ENCODE results near the gene TRAPPC10.

TRAPPC10 gene

DNA sequence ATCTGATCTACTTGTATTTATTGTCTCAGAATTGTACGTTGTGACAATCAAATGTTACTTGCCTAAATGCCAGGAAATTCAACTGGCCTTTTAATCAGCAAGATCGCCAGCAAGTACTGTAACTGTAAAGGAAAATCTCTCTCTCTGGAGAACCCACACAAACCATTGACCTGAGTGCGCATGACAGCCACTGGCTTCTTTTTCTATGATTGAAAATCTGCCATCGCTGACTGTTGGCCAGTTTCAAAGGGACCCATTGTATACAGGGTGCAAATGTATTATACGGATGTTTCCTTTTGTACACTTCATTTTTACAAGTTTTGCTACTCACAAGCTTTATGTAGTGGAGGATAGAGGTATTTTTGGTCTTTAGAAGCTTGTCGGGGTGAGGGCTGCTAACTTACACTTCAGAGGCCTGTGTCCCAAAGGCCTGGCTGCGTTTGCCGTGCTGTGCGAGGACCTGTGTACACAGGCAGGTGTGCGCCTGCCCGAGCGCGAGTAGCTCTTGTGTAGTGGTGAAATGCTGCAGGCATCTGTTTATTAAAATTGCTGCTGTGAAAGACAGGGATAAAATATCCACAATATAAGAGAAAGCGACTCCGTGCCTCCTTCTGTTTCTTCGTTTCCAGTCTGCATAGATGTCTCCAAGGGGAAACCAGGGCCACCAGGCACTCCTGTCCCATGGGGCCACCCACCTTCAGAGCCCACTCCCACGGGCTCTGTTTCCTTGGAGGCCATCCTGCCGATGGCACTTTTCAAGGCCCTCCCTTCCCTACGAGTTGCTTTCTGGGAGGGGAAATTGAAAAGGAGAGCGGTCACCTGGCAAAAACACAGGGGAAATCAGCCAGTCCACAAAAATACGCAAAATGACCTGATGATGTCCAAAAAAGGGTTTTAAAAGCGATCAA is 25.3 kb upstream of the TRAPPC10 start:
- no peak overlapping the region for H3K4me2 ChIP-seq (ENCODE audit: low read depth, low read length, poor library complexity, severe bottlenecking)
- H3K4me3 ChIP-seq (ENCODE audit: low read length, poor library complexity, severe bottlenecking) = no peak overlapping the region
- no peak overlapping the region for H3K9ac ChIP-seq (ENCODE audit: low read depth, low read length, poor library complexity, severe bottlenecking)
- no peaks in the 10 kb centered on the region for H3K9me2 ChIP-seq (replicated peaks; ENCODE audit: low read depth, low read length)
- no peak overlapping the region for H2AFZ ChIP-seq (ENCODE audit: low read length)
- H3K79me2 ChIP-seq (ENCODE audit: insufficient read depth, low read length) = no peaks in the 10 kb centered on the region
- no peaks in the 10 kb centered on the region; the same call in 1 of the 2 replicates for H3K36me3 ChIP-seq (ENCODE audit: insufficient read depth, low read length)
- TF ChIP-seq EZH2phosphoT487 (IDR thresholded peaks at IDR 0.05; ENCODE audit: borderline replicate concordance) = no peak
- TF ChIP-seq, protein P1, sequence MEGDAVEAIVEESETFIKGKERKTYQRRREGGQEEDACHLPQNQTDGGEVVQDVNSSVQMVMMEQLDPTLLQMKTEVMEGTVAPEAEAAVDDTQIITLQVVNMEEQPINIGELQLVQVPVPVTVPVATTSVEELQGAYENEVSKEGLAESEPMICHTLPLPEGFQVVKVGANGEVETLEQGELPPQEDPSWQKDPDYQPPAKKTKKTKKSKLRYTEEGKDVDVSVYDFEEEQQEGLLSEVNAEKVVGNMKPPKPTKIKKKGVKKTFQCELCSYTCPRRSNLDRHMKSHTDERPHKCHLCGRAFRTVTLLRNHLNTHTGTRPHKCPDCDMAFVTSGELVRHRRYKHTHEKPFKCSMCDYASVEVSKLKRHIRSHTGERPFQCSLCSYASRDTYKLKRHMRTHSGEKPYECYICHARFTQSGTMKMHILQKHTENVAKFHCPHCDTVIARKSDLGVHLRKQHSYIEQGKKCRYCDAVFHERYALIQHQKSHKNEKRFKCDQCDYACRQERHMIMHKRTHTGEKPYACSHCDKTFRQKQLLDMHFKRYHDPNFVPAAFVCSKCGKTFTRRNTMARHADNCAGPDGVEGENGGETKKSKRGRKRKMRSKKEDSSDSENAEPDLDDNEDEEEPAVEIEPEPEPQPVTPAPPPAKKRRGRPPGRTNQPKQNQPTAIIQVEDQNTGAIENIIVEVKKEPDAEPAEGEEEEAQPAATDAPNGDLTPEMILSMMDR (conservative IDR thresholded peaks at IDR 0.05; ENCODE audit: low read length) = no peak
- H3K9me3 ChIP-seq (ENCODE audit: insufficient read depth, low read depth, low read length) = no peaks in the 10 kb centered on the region
- no peaks in the 10 kb centered on the region for H3F3A ChIP-seq (ENCODE audit: low read depth)
- peaks cover 4% of the 10 kb centered on the region for H3K4me1 ChIP-seq (ENCODE audit: insufficient read depth, low read length, poor library complexity, severe bottlenecking)
- H4K20me1 ChIP-seq (ENCODE audit: insufficient read depth, low read length, poor library complexity, severe bottlenecking) = no peaks in the 10 kb centered on the region
- H3K27me3 ChIP-seq (ENCODE audit: insufficient read depth, low read length, poor library complexity, severe bottlenecking) = no peaks in the 10 kb centered on the region

DNA sequence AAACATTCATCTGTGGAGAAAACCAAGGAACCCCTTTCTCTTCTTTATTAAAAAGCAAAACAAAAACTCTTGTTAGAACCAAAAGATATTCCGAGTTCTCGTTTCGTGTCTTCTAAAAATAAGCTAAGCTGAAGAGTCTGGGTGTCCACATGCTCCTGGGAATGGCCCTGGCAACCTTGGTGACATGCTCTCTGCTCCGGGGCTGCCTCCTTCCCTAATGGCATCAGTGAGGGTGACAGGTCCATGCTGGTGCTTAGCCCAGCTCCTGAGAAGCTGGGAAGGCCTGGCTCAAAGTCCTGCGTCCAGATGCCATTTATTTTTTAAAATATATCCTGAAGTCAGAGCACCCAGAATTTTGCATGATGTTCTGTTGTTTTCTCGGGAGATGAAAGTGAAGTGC is 24.6 kb upstream of the TRAPPC10 start:
- H3K4me3 ChIP-seq (ENCODE audit: low read length, poor library complexity, severe bottlenecking) = no peak overlapping the region
- H3K9me2 ChIP-seq (replicated peaks; ENCODE audit: low read depth, low read length) = no peaks in the 10 kb centered on the region
- no peak overlapping the region for H2AFZ ChIP-seq (ENCODE audit: low read length)
- TF ChIP-seq, protein P1 (conservative IDR thresholded peaks at IDR 0.05; ENCODE audit: low read length) = no peak
- TF ChIP-seq EZH2phosphoT487 (IDR thresholded peaks at IDR 0.05; ENCODE audit: borderline replicate concordance) = no peak
- H3K79me2 ChIP-seq (ENCODE audit: insufficient read depth, low read length) = no peaks in the 10 kb centered on the region
- no peaks in the 10 kb centered on the region for H4K20me1 ChIP-seq (ENCODE audit: insufficient read depth, low read length, poor library complexity, severe bottlenecking)
- no peak overlapping the region for H3K9ac ChIP-seq (ENCODE audit: low read depth, low read length, poor library complexity, severe bottlenecking)
- no peaks in the 10 kb centered on the region for H3K9me3 ChIP-seq (ENCODE audit: insufficient read depth, low read depth, low read length)
- no peak overlapping the region for H3K4me2 ChIP-seq (ENCODE audit: low read depth, low read length, poor library complexity, severe bottlenecking)
- no peaks in the 10 kb centered on the region for H3K27me3 ChIP-seq (ENCODE audit: insufficient read depth, low read length, poor library complexity, severe bottlenecking)
- peaks cover 4% of the 10 kb centered on the region for H3K4me1 ChIP-seq (ENCODE audit: insufficient read depth, low read length, poor library complexity, severe bottlenecking)
- no peaks in the 10 kb centered on the region for H3K36me3 ChIP-seq (ENCODE audit: insufficient read depth, low read length)
- no peaks in the 10 kb centered on the region for H3F3A ChIP-seq (ENCODE audit: low read depth)

DNA sequence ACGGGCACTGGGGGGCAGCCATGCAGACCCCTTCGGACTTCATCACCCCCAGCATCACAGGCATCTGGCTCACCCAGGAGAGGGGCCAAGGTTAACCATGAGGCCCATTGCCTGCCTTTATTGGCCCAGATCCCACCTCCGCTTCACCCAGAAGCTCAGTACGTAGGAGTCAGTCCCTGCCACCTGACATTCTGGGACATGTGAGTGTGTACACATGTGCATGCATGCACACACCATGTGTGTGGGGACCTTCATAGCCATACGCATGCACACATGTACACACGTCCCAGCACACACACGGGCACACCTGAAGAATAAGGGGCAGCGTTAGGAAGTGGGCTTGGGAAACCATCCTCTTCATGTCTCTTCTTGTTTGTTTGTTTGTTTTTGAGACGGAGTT is 24.1 kb upstream of the TRAPPC10 start:
- Histone ChIP-seq H3K9ac (ENCODE audit: low read depth, low read length, poor library complexity, severe bottlenecking) (no peak overlapping the region), H3K9me3 (ENCODE audit: insufficient read depth, low read depth, low read length) (no peaks in the 10 kb centered on the region), H3K36me3 (ENCODE audit: insufficient read depth, low read length) (no peaks in the 10 kb centered on the region), H3K4me3 (ENCODE audit: low read length, poor library complexity, severe bottlenecking) (no peak overlapping the region), H2AFZ (ENCODE audit: low read length) (no peak overlapping the region), H3K9me2 (replicated peaks; ENCODE audit: low read depth, low read length) (no peaks in the 10 kb centered on the region), H3K4me2 (ENCODE audit: low read depth, low read length, poor library complexity, severe bottlenecking) (no peak overlapping the region), H3K27me3 (ENCODE audit: insufficient read depth, low read length, poor library complexity, severe bottlenecking) (no peaks in the 10 kb centered on the region), H3F3A (ENCODE audit: low read depth) (no peaks in the 10 kb centered on the region), H3K79me2 (ENCODE audit: insufficient read depth, low read length) (no peaks in the 10 kb centered on the region), H3K4me1 (ENCODE audit: insufficient read depth, low read length, poor library complexity, severe bottlenecking) (peaks cover 1% of the 10 kb centered on the region), H4K20me1 (ENCODE audit: insufficient read depth, low read length, poor library complexity, severe bottlenecking) (no peaks in the 10 kb centered on the region)
- no peak for TF ChIP-seq EZH2phosphoT487 (IDR thresholded peaks at IDR 0.05; ENCODE audit: borderline replicate concordance)
- TF ChIP-seq, protein P1 (conservative IDR thresholded peaks at IDR 0.05; ENCODE audit: low read length) = no peak
